Measurements from ENCODE around the gene RXYLT1.

- no peak for TF ChIP-seq POLR2A (IDR thresholded peaks at IDR 0.05; ENCODE audit: low read length)
- no peak for TF ChIP-seq HMGXB4 (CRISPR knock-in tag; IDR thresholded peaks at IDR 0.05; ENCODE audit: borderline replicate concordance)
- no peak for TF ChIP-seq MAX (IDR thresholded peaks at IDR 0.05)
- no peak for TF ChIP-seq EP300 (IDR thresholded peaks at IDR 0.05)
- no peak for TF ChIP-seq HDAC2 (IDR thresholded peaks at IDR 0.05)
- TF ChIP-seq JUN (IDR thresholded peaks at IDR 0.05), result no peak
- TF ChIP-seq CTCF (IDR thresholded peaks at IDR 0.05), result no peak
- TF ChIP-seq BCL3 (IDR thresholded peaks at IDR 0.05), result no peak
- no peak for TF ChIP-seq REST (IDR thresholded peaks at IDR 0.05)
- no peak for TF ChIP-seq RFX5 (IDR thresholded peaks at IDR 0.05)
- TF ChIP-seq ZFP36 (IDR thresholded peaks at IDR 0.05; ENCODE audit: borderline replicate concordance, partially characterized antibody), result no peak
- no peak for TF ChIP-seq USF2 (IDR thresholded peaks at IDR 0.05)
- TF ChIP-seq RAD21 (conservative IDR thresholded peaks at IDR 0.05 in 1 of 2, IDR thresholded peaks at IDR 0.05 in 1 of 2), result no peak
- no peak for TF ChIP-seq ESRRA (IDR thresholded peaks at IDR 0.05; ENCODE audit: borderline replicate concordance, low read length)
Measured at GRCh38 chr12:63804746-63805145, 25.0 kb downstream of the RXYLT1 start.

Measured in A549 (cell line).